B cell (primary cell): ENCODE measurements around the gene MKRN1. TPM values are rescaled to one million over a fixed set of nuclear protein-coding genes. Genes with fewer than 3 reads are reported as not detected.

Experiments
- ATAC-seq: fragments of 200-7000 bp; cut with Tn5 transposase; one replicate; pipeline ENCODE4 v1.10.0; 2021; ENCODE audit warnings: low read depth, mild to moderate bottlenecking, moderate number of reproducible peaks, moderate library complexity
- CTCF ChIA-PET: fragments of 350-600 bp; sonication (Branson Sonifier 250); formaldehyde crosslinking; loops from one replicate; lab custom pipeline; 2021; ENCODE audit warnings: antibody characterized with exemption, inconsistent platforms; lab: Charles Lee
- POLR2A ChIA-PET: fragments of 350-600 bp; sonication (Branson Sonifier 250); formaldehyde crosslinking; loops from one replicate; lab custom pipeline; 2021; ENCODE audit warnings: antibody characterized with exemption; lab: Charles Lee
- DNase-seq: peaks from one replicate; pipeline ENCODE4 v3.0.0; 2013
- H2AFZ ChIP-seq: 2 replicates; pipeline ENCODE4 v1.6.1; 2012; ENCODE audit warnings: mild to moderate bottlenecking, low read depth, low read length; ENCODE audit not compliant: insufficient read depth, poor library complexity, severe bottlenecking
- H3K27ac ChIP-seq, 2 donors: 1 replicate in 1 of 2; 2 replicates in 1 of 2; pipeline ENCODE4 v1.5.1; 2012 to 2013; ENCODE audit warnings: low read length in 2 of 2, mild to moderate bottlenecking in 2 of 2, moderate library complexity in 1 of 2
- H3K27me3 ChIP-seq, 4 experiments: fragments of 200-600 bp in 1 of 4; sonication (generic) in 1 of 4; replicated peaks in 1 of 4; 1 replicate in 2 of 4; 2 replicates in 2 of 4; pipeline versions ENCODE4 v1.6.1 to v1.7.0; 2013 to 2016; ENCODE audit warnings: low read length in 3 of 4, mild to moderate bottlenecking in 2 of 4, mixed read lengths in 1 of 4, moderate library complexity in 1 of 4; ENCODE audit not compliant: insufficient read depth in 4 of 4, control insufficient read depth in 3 of 4; ENCODE audit errors: control extremely low read depth in 1 of 4
- H3K36me3 ChIP-seq, 2 experiments: replicated peaks in 1 of 2; 1 replicate in 1 of 2; 2 replicates in 1 of 2; pipeline versions ENCODE4 v1.6.1 to v1.7.1; 2013; ENCODE audit warnings: low read length in 1 of 2; ENCODE audit not compliant: insufficient read depth in 2 of 2, control insufficient read depth in 1 of 2; ENCODE audit errors: control extremely low read depth in 1 of 2, extremely low read depth in 1 of 2
- H3K4me1 ChIP-seq, 2 donors: fragments of 200-600 bp in 1 of 2; sonication (generic) in 1 of 2; 1 replicate in 1 of 2; 2 replicates in 1 of 2; pipeline versions ENCODE4 v1.5.1 to v1.6.1; 2013 to 2017; ENCODE audit warnings: low read length in 2 of 2; ENCODE audit not compliant: control insufficient read depth in 2 of 2, insufficient read depth in 2 of 2
- H3K4me2 ChIP-seq: replicated peaks from 2 replicates; pipeline ENCODE3; 2012; ENCODE audit warnings: mild to moderate bottlenecking, low read depth, low read length; ENCODE audit not compliant: poor library complexity, severe bottlenecking
- H3K4me3 ChIP-seq, 5 experiments: fragments of 200-600 bp in 1 of 5; sonication (generic) in 1 of 5; 1 replicate in 3 of 5; 2 replicates in 2 of 5; pipeline versions ENCODE4 v1.5.1 to v1.7.0; 2011 to 2016; ENCODE audit warnings: low read length in 4 of 5, mild to moderate bottlenecking in 4 of 5, low read depth in 2 of 5, control low read depth in 1 of 5, moderate library complexity in 1 of 5; ENCODE audit not compliant: insufficient read depth in 1 of 5; ENCODE audit errors: control extremely low read depth in 1 of 5, extremely low read depth in 1 of 5
- H3K79me2 ChIP-seq: fragments of 200-600 bp; sonication (generic); one replicate; pipeline ENCODE4 v1.6.0; 2016; ENCODE audit warnings: low read length; ENCODE audit not compliant: control insufficient read depth, insufficient read depth
- H3K9ac ChIP-seq: fragments of 200-600 bp; sonication (generic); 2 replicates; pipeline ENCODE4 v1.6.1; 2017; ENCODE audit warnings: mild to moderate bottlenecking, low read length, moderate library complexity
- H3K9me3 ChIP-seq, 3 donors: one replicate each; pipeline versions ENCODE4 v1.6.1 to v1.7.1; 2013; ENCODE audit warnings: low read length in 2 of 3; ENCODE audit not compliant: control insufficient read depth in 2 of 3, insufficient read depth in 1 of 3; ENCODE audit errors: control extremely low read depth in 1 of 3
- H4K20me1 ChIP-seq: 2 replicates; pipeline ENCODE4 v1.6.0; 2012; ENCODE audit warnings: mild to moderate bottlenecking, low read length; ENCODE audit not compliant: insufficient read depth, control insufficient read depth, poor library complexity, severe bottlenecking
- H3K27ac Mint-ChIP-seq: one replicate; pipeline ENCODE4 v1.8.0; 2021; ENCODE audit warnings: mixed read lengths
- H3K27me3 Mint-ChIP-seq: one replicate; pipeline ENCODE4 v1.8.0; 2021; ENCODE audit warnings: mixed read lengths
- H3K4me1 Mint-ChIP-seq: one replicate; pipeline ENCODE4 v1.8.0; 2021; ENCODE audit warnings: mixed read lengths
- H3K4me3 Mint-ChIP-seq: one replicate; pipeline ENCODE4 v1.8.0; 2021; ENCODE audit warnings: mixed read lengths
- H3K9me3 Mint-ChIP-seq: one replicate; pipeline ENCODE4 v1.8.0; 2022; ENCODE audit warnings: mixed read lengths; ENCODE audit not compliant: insufficient read depth
- CTCF ChIP-seq: fragments of 200-600 bp; IDR thresholded peaks from one replicate; pipeline ENCODE4 v1.8.0; 2022; ENCODE audit warnings: antibody characterized with exemption, mild to moderate bottlenecking
- EZH2 ChIP-seq: IDR thresholded peaks from 2 replicates; pipeline ENCODE4 v1.6.1; 2012; ENCODE audit warnings: borderline replicate concordance, low read depth, mild to moderate bottlenecking, moderate library complexity, low read length; ENCODE audit not compliant: insufficient read depth, poor library complexity, severe bottlenecking
- WGBS: methylation state at CpG from one replicate; pipeline ENCODE4 v1.1.5; 2013; ENCODE audit warnings: missing lambda C conversion rate; ENCODE audit not compliant: insufficient coverage; 5-methylcytosine and 5-hydroxymethylcytosine counted together
- intact Hi-C: fragments of 100-400 bp; cut with micrococcal nuclease; formaldehyde crosslinking; loops from one replicate; pipeline ENCODE4 v1.10.0; 2022
- polyA plus RNA-seq: library from polyadenylated mRNA; depleted of rRNA; stranded (reverse); fragments of >200 nt; gene quantifications from 2 replicates; pipeline ENCODE4 v1.2.3, GENCODE V29; 2012
- total RNA-seq, 2 donors: library from RNA; stranded (reverse); fragments of 120-200 nt in 1 of 2; gene quantifications; 1 replicate in 1 of 2; 2 replicates in 1 of 2; pipeline versions ENCODE4 v1.2.3 to v1.2.4, GENCODE V29; 2013 to 2022

The MKRN1 gene
- total and polyA plus RNA-seq, 2 donors (not counting 1 experiment from before 2014, with no cell fraction given), result 41.9 to 147 TPM

- Histone ChIP-seq H2AFZ (no peak overlapping the region), H3K9ac (no peak overlapping the region), H4K20me1 (no peaks in the 10 kb centered on the region), H3K9me3 (no peaks in the 10 kb centered on the region), H3K36me3 (no peaks in the 10 kb centered on the region), H3K4me1 (peaks cover 0 to 3% of the 10 kb centered on the region in 2 donors), H3K4me2 (no peak overlapping the region), H3K4me3 (no peak overlapping the region), H3K27ac (no peak overlapping the region), H3K27me3 (no peaks in the 10 kb centered on the region), H3K79me2 (no peaks in the 10 kb centered on the region)
- TF ChIP-seq CTCF (no peak), EZH2 (no peak)
- Mint-ChIP-seq H3K27ac (no peak overlapping the region), H3K9me3 (no peaks in the 10 kb centered on the region), H3K4me3 (no peak overlapping the region), H3K27me3 (peaks cover 3% of the 10 kb centered on the region), H3K4me1 (peaks cover 8% of the 10 kb centered on the region)
- WGBS, result 91% methylated on average over 31 of the region's 31 CpGs
- DNase-seq, result no peak
- ATAC-seq, result no peak
- POLR2A ChIA-PET, result no interaction called here
- intact Hi-C loops, result no loop called here
- CTCF ChIA-PET, result no interaction called here
Measured at GRCh38 chr7:140526787-140527664, 47.7 kb upstream of the MKRN1 start.

GRCh38 chr7:140526214-140526613 lies 46.9 kb upstream of the MKRN1 start:
- TF ChIP-seq CTCF (no peak), EZH2 (no peak)
- H3K4me1 Mint-ChIP-seq, result peaks cover 8% of the 10 kb centered on the region
- H3K36me3 ChIP-seq, result no peaks in the 10 kb centered on the region
- H3K4me3 Mint-ChIP-seq, result no peak overlapping the region
- no peak overlapping the region for H3K9ac ChIP-seq
- H4K20me1 ChIP-seq, result no peaks in the 10 kb centered on the region
- H3K27ac ChIP-seq, result no peak overlapping the region
- CTCF ChIA-PET, result no interaction called here
- POLR2A ChIA-PET, result no interaction called here
- no peak overlapping the region for H3K4me2 ChIP-seq
- H3K27me3 Mint-ChIP-seq, result peaks cover 3% of the 10 kb centered on the region
- H3K4me1 ChIP-seq, result peaks cover 0 to 3% of the 10 kb centered on the region in 2 donors
- H3K4me3 ChIP-seq, result no peak overlapping the region
- DNase-seq (no peak), ATAC-seq (no peak)
- no peaks in the 10 kb centered on the region for H3K27me3 ChIP-seq
- H3K9me3 Mint-ChIP-seq, result no peaks in the 10 kb centered on the region
- H3K9me3 ChIP-seq, result no peaks in the 10 kb centered on the region
- 72% methylated on average over 9 of the region's 9 CpGs for WGBS
- intact Hi-C loops, result no loop called here
- no peak overlapping the region for H2AFZ ChIP-seq
- no peak overlapping the region for H3K27ac Mint-ChIP-seq
- H3K79me2 ChIP-seq, result no peaks in the 10 kb centered on the region
